IMR-90 (cell line): ENCODE data around the gene ATG14.

ENCODE experiments used
- CTCF ChIP-seq: conservative IDR thresholded peaks from 2 replicates; pipeline ENCODE4 v1.5.1; 2012; ENCODE audit warnings: mild to moderate bottlenecking, low read depth, low read length, improper control_type of control experiment
- MXI1 ChIP-seq: IDR thresholded peaks from 2 replicates; pipeline ENCODE4 v1.6.1; 2012; ENCODE audit warnings: low read depth, mild to moderate bottlenecking, low read length, moderate library complexity, borderline replicate concordance
- POLR2A ChIP-seq: IDR thresholded peaks from 2 replicates; pipeline ENCODE4 v1.6.1; 2012; ENCODE audit warnings: mild to moderate bottlenecking, low read depth, low read length

- no peak for TF ChIP-seq POLR2A
- TF ChIP-seq CTCF: no peak
- TF ChIP-seq MXI1: no peak
Measured at GRCh38 chr14:55425091-55425490, 13.5 kb upstream of the ATG14 start.
